ENCODE data around the gene TBC1D21.

Gene TBC1D21

GRCh38 chr15:73923488-73924164 is 50.3 kb downstream of the TBC1D21 start:
- TF ChIP-seq CTCF (conservative IDR thresholded peaks at IDR 0.05) = no peak
- peak overlapping the region; percentile 10; the same call in 1 of the 2 replicates for H3K27ac ChIP-seq

- no peak for TF ChIP-seq CTCF (conservative IDR thresholded peaks at IDR 0.05)
- H3K27ac ChIP-seq = peak overlapping the region; percentile 10; the same call in 1 of the 2 replicates
Measured at GRCh38 chr15:73924171-73924921, 51.0 kb downstream of the TBC1D21 start.

- peak overlapping the region; percentile 99; the same call in 1 of the 2 replicates for H3K27ac ChIP-seq
- no peak for TF ChIP-seq CTCF (conservative IDR thresholded peaks at IDR 0.05)
Measured at GRCh38 chr15:73925848-73926218, 52.5 kb downstream of the TBC1D21 start.

DNA sequence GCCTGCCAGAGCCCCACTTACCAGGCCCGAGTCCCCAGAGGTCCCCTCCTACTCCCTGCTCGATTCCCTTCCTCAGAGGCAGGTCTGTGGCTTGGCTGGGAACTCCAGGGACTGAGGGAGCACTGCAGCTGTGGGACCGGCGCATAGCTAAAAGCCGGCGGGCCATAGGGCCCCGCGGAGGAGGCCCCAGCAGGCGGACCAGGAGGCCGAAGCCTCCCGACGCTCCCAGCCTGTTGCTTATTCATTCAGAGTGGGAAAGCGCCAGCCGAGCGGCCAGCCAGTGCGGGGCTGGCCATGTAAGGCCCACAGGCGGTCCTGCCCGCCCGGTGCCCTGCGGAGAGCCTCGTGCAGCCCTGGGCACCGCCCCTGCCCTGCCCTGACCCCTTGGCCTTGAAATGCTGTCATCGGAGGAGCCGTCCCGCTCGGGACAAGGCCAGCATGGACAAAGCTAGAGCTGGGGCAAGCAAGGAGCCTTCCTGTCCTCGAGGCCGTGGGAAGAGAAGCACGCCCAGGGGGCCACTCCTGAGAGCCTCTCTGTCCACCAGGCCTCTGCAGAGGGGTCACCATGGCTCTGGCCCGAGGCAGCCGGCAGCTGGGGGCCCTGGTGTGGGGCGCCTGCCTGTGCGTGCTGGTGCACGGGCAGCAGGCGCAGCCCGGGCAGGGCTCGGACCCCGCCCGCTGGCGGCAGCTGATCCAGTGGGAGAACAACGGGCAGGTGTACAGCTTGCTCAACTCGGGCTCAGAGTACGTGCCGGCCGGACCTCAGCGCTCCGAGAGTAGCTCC is 53.0 kb downstream of the TBC1D21 start, which contains the start of gene LOXL1:
Gene LOXL1 (plus strand): TSS at position 244 of the 784 bp plus-strand sequence. CDS start 322 bp downstream, at position 566.
- no peak for TF ChIP-seq CTCF (conservative IDR thresholded peaks at IDR 0.05)
- peak within 1 kb of the TSS; percentile 99 for H3K27ac ChIP-seq

DNA sequence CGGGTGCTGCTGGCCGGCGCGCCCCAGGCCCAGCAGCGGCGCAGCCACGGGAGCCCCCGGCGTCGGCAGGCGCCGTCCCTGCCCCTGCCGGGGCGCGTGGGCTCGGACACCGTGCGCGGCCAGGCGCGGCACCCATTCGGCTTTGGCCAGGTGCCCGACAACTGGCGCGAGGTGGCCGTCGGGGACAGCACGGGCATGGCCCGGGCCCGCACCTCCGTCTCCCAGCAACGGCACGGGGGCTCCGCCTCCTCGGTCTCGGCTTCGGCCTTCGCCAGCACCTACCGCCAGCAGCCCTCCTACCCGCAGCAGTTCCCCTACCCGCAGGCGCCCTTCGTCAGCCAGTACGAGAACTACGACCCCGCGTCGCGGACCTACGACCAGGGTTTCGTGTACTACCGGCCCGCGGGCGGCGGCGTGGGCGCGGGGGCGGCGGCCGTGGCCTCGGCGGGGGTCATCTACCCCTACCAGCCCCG is 53.7 kb downstream of the TBC1D21 start:
- TF ChIP-seq CTCF (conservative IDR thresholded peaks at IDR 0.05) = no peak
- H3K27ac ChIP-seq = peak overlapping the region; percentile 99

DNA sequence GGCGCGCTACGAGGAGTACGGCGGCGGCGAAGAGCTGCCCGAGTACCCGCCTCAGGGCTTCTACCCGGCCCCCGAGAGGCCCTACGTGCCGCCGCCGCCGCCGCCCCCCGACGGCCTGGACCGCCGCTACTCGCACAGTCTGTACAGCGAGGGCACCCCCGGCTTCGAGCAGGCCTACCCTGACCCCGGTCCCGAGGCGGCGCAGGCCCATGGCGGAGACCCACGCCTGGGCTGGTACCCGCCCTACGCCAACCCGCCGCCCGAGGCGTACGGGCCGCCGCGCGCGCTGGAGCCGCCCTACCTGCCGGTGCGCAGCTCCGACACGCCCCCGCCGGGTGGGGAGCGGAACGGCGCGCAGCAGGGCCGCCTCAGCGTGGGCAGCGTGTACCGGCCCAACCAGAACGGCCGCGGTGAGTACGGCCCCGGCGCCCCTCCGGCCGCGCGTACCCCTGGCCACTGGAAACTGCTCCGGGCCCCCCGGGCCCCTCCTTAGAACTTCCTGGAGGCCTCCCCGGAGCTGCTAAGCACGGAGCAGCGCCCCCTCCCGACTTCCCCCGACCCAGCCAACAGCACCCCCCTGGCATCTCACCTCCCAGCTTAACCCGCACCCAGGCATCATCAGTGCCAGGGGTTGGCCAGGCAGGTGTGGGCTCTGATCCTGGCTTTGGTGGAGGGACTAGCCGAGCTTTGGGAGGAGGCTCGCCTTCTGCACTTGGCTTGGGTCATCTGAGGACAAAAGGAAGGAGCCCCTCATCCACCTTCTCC is 54.3 kb downstream of the TBC1D21 start:
- H3K27ac ChIP-seq = peak overlapping the region; percentile 99
- peak; percentile 76 for TF ChIP-seq CTCF (conservative IDR thresholded peaks at IDR 0.05)

Data from VCaP (cell line).